GM23338 (cell line): ENCODE results near the gene SEPHS1. TPM values are rescaled to one million over a fixed set of nuclear protein-coding genes. Genes with fewer than 3 reads are reported as not detected.

Source experiments
- ATAC-seq: fragments of 200-7000 bp; cut with Tn5 transposase; 3 replicates; pipeline ENCODE4 v1.9.1; 2020
- DNase-seq: peaks from one replicate; pipeline ENCODE4 v3.0.0-alpha.2; 2015; ENCODE audit warnings: low spot score
- H2AFZ ChIP-seq: fragments of 200-600 bp; sonication (generic); 2 replicates; pipeline ENCODE4 v1.8.0; 2016; ENCODE audit warnings: antibody characterized with exemption, mild to moderate bottlenecking, moderate library complexity
- H3F3A ChIP-seq: fragments of 200-600 bp; sonication (generic); replicated peaks from 2 replicates; pipeline ENCODE4 v1.8.0; 2017; ENCODE audit warnings: antibody characterized with exemption, mixed run types, low read depth
- H3K27ac ChIP-seq: fragments of 200-600 bp; sonication (generic); 2 replicates; pipeline ENCODE4 v1.6.1; 2016; ENCODE audit warnings: low read depth
- H3K27me3 ChIP-seq: fragments of 200-600 bp; sonication (generic); 2 replicates; pipeline ENCODE4 v1.8.0; 2016; ENCODE audit warnings: mild to moderate bottlenecking, mixed run types, moderate library complexity; ENCODE audit not compliant: insufficient read depth
- H3K36me3 ChIP-seq: fragments of 200-600 bp; sonication (generic); 2 replicates; pipeline ENCODE4 v1.8.0; 2016; ENCODE audit warnings: mild to moderate bottlenecking; ENCODE audit not compliant: insufficient read depth
- H3K4me1 ChIP-seq: fragments of 200-600 bp; sonication (generic); 2 replicates; pipeline ENCODE4 v1.8.0; 2016; ENCODE audit warnings: mild to moderate bottlenecking, moderate library complexity; ENCODE audit not compliant: insufficient read depth
- H3K4me2 ChIP-seq: fragments of 200-600 bp; sonication (generic); 2 replicates; pipeline ENCODE4 v1.7.1; 2017; ENCODE audit warnings: mixed run types
- H3K4me3 ChIP-seq: fragments of 200-600 bp; sonication (generic); 2 replicates; pipeline ENCODE4 v1.6.1; 2016; ENCODE audit warnings: mixed run types
- H3K79me2 ChIP-seq: fragments of 200-600 bp; sonication (generic); replicated peaks from 2 replicates; pipeline ENCODE4 v1.8.0; 2017; ENCODE audit warnings: mild to moderate bottlenecking; ENCODE audit not compliant: insufficient read depth
- H3K9me2 ChIP-seq: fragments of 200-600 bp; sonication (generic); 2 replicates; pipeline ENCODE4 v1.8.0; 2017; ENCODE audit not compliant: insufficient read depth
- H4K20me1 ChIP-seq: fragments of 200-600 bp; sonication (generic); replicated peaks from 2 replicates; pipeline ENCODE4 v1.8.0; 2017; ENCODE audit warnings: mild to moderate bottlenecking; ENCODE audit not compliant: insufficient read depth
- H3K27ac Mint-ChIP-seq: 2 replicates; pipeline ENCODE4 v1.8.0; 2020; ENCODE audit warnings: inconsistent platforms, mild to moderate bottlenecking, moderate library complexity, mixed read lengths
- H3K27me3 Mint-ChIP-seq: 3 replicates; pipeline ENCODE4 v1.8.0; 2022; ENCODE audit warnings: low read depth, mild to moderate bottlenecking, moderate library complexity, mixed read lengths, inconsistent platforms; ENCODE audit not compliant: insufficient read depth, poor library complexity
- H3K36me3 Mint-ChIP-seq: 3 replicates; pipeline ENCODE4 v1.8.0; 2021; ENCODE audit warnings: low read depth, mild to moderate bottlenecking, inconsistent platforms, moderate library complexity, mixed read lengths
- H3K4me1 Mint-ChIP-seq: 3 replicates; pipeline ENCODE4 v1.8.0; 2020; ENCODE audit warnings: mild to moderate bottlenecking, inconsistent platforms, mixed read lengths
- H3K4me3 Mint-ChIP-seq: 3 replicates; pipeline ENCODE4 v1.8.0; 2021; ENCODE audit warnings: moderate library complexity, mild to moderate bottlenecking, inconsistent platforms, mixed read lengths
- H3K9me3 Mint-ChIP-seq: 3 replicates; pipeline ENCODE4 v1.8.0; 2020; ENCODE audit warnings: moderate library complexity, mild to moderate bottlenecking, inconsistent platforms, mixed read lengths
- CREB1 ChIP-seq: fragments of 250-450 bp; sonication (Bioruptor Pico); IDR thresholded peaks from 2 replicates; pipeline ENCODE4 v1.5.0; 2020; ENCODE audit warnings: low read depth, mild to moderate bottlenecking, moderate library complexity
- EZH2 ChIP-seq: fragments of 200-600 bp; sonication (generic); IDR thresholded peaks from one replicate; pipeline ENCODE4 v1.8.0; 2017; ENCODE audit warnings: antibody characterized with exemption, mild to moderate bottlenecking, low read depth; ENCODE audit not compliant: unreplicated experiment
- EZH2phosphoT487 ChIP-seq: fragments of 200-600 bp; sonication (generic); IDR thresholded peaks from one replicate; pipeline ENCODE4 v1.8.1; 2018; ENCODE audit warnings: antibody characterized with exemption; ENCODE audit not compliant: unreplicated experiment
- NANOG ChIP-seq: IDR thresholded peaks from 2 replicates; pipeline ENCODE4 v1.6.1; 2016; ENCODE audit warnings: antibody characterized with exemption, borderline replicate concordance
- POLR2AphosphoS5 ChIP-seq: IDR thresholded peaks from 2 replicates; pipeline ENCODE4 v1.6.1; 2016; ENCODE audit warnings: antibody characterized with exemption, low read depth
- STAT1 ChIP-seq: IDR thresholded peaks from one replicate; pipeline ENCODE4 v1.6.1; 2016; ENCODE audit warnings: antibody characterized with exemption; ENCODE audit not compliant: unreplicated experiment
- ZNF114 ChIP-seq: fragments of 250-450 bp; sonication (Bioruptor Pico); IDR thresholded peaks from 2 replicates; pipeline ENCODE4 v1.5.0; 2020; ENCODE audit warnings: mild to moderate bottlenecking, moderate library complexity
- ZNF331 ChIP-seq: fragments of 250-450 bp; sonication (Bioruptor Pico); IDR thresholded peaks from 2 replicates; pipeline ENCODE4 v1.5.0; 2020; ENCODE audit warnings: low read depth, mild to moderate bottlenecking, moderate library complexity
- polyA plus RNA-seq: library from polyadenylated mRNA; unstranded; fragments of >200 nt; fragmentation: Nextera tagmentation; extraction: Ambion mirVana; gene quantifications from 2 replicates; pipeline ENCODE4 v1.2.1, GENCODE V29; 2016
- total RNA-seq: library from RNA; depleted of rRNA; stranded (reverse); fragments of >200 nt; shearing (Covaris generic); gene quantifications from 2 replicates; pipeline ENCODE4 v1.2.3, GENCODE V29; 2014
- TF ChIP-seq, protein P1 (sequence below), 2 experiments: fragments of 200-600 bp in 1 of 2; sonication (generic) in 1 of 2; conservative IDR thresholded peaks; 2 replicates each; pipeline versions ENCODE4 v1.5.1 to v1.6.1; 2016 to 2017; ENCODE audit warnings: antibody characterized with exemption in 2 of 2, low read depth in 2 of 2, mild to moderate bottlenecking in 2 of 2, moderate library complexity in 1 of 2
- TF ChIP-seq, protein P2 (sequence below): fragments of 250-450 bp; sonication (Bioruptor Pico); IDR thresholded peaks from 2 replicates; pipeline ENCODE4 v1.5.0; 2020; ENCODE audit warnings: mild to moderate bottlenecking, moderate library complexity

Gene SEPHS1
- total and polyA plus RNA-seq, 2 experiments from 2014 or later: 260 to 609 TPM

DNA sequence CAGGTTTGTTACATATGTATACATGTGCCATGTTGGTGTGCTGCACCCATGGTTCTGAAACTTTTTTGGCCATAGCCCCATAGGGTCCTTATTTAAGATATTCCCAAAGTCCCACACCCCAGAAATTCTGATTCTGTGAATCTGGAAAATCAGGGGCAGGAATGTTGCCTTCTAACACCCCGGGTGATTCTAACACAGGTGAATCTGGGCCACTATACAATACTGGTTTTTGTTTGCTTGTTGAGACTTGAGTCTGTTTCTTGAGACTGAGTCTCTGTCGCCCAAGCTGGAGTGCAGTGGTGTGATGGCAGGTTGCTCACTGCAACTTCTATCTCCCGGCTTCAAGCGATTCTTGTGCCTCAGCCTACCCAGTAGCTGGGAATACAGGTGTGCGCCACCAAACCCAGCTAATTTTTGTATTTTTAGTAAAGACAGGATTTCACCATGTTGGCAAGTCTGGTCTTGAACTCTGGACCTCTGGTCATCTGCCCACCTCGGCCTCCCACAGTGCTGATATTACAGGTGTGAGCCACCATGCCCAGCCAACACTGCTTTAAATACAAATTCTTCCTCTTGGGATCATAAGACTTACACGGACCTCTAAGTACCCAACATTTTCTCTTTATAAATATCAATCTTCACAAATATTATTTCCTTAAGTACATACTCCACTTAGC, 31.3 kb downstream of the SEPHS1 start:
- peaks cover 59% of the 10 kb centered on the region for H3F3A ChIP-seq
- no peak overlapping the region for H3K27ac Mint-ChIP-seq
- no peak for DNase-seq
- H3K4me2 ChIP-seq: no peak overlapping the region
- H3K4me1 Mint-ChIP-seq: peaks cover 13% of the 10 kb centered on the region
- H2AFZ ChIP-seq: no peak overlapping the region
- H3K36me3 Mint-ChIP-seq: peaks cover 54% of the 10 kb centered on the region
- peaks cover 28% of the 10 kb centered on the region for H3K36me3 ChIP-seq
- H3K27me3 ChIP-seq: no peaks in the 10 kb centered on the region
- H3K9me3 Mint-ChIP-seq: no peaks in the 10 kb centered on the region
- no peak overlapping the region for H3K4me3 Mint-ChIP-seq
- no peak overlapping the region for H3K4me3 ChIP-seq
- peaks cover 20% of the 10 kb centered on the region for H4K20me1 ChIP-seq
- no peaks in the 10 kb centered on the region; the same call in 1 of the 2 replicates for H3K4me1 ChIP-seq
- peaks cover 31% of the 10 kb centered on the region for H3K27me3 Mint-ChIP-seq
- H3K9me2 ChIP-seq: no peaks in the 10 kb centered on the region
- H3K27ac ChIP-seq: peak overlapping the region; percentile 80
- no peaks in the 10 kb centered on the region for H3K79me2 ChIP-seq
- TF ChIP-seq POLR2AphosphoS5 (no peak), CREB1 (CRISPR knock-in tag) (no peak), ZNF114 (CRISPR knock-in tag) (no peak), EZH2phosphoT487 (no peak), NANOG (no peak), ZNF331 (CRISPR knock-in tag) (no peak), STAT1 (no peak), EZH2 (no peak)
- TF ChIP-seq, protein P1, sequence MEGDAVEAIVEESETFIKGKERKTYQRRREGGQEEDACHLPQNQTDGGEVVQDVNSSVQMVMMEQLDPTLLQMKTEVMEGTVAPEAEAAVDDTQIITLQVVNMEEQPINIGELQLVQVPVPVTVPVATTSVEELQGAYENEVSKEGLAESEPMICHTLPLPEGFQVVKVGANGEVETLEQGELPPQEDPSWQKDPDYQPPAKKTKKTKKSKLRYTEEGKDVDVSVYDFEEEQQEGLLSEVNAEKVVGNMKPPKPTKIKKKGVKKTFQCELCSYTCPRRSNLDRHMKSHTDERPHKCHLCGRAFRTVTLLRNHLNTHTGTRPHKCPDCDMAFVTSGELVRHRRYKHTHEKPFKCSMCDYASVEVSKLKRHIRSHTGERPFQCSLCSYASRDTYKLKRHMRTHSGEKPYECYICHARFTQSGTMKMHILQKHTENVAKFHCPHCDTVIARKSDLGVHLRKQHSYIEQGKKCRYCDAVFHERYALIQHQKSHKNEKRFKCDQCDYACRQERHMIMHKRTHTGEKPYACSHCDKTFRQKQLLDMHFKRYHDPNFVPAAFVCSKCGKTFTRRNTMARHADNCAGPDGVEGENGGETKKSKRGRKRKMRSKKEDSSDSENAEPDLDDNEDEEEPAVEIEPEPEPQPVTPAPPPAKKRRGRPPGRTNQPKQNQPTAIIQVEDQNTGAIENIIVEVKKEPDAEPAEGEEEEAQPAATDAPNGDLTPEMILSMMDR (conservative IDR thresholded peaks at IDR 0.05; ENCODE audit: low read depth in 2 of 2): no peak
- TF ChIP-seq, protein P2, sequence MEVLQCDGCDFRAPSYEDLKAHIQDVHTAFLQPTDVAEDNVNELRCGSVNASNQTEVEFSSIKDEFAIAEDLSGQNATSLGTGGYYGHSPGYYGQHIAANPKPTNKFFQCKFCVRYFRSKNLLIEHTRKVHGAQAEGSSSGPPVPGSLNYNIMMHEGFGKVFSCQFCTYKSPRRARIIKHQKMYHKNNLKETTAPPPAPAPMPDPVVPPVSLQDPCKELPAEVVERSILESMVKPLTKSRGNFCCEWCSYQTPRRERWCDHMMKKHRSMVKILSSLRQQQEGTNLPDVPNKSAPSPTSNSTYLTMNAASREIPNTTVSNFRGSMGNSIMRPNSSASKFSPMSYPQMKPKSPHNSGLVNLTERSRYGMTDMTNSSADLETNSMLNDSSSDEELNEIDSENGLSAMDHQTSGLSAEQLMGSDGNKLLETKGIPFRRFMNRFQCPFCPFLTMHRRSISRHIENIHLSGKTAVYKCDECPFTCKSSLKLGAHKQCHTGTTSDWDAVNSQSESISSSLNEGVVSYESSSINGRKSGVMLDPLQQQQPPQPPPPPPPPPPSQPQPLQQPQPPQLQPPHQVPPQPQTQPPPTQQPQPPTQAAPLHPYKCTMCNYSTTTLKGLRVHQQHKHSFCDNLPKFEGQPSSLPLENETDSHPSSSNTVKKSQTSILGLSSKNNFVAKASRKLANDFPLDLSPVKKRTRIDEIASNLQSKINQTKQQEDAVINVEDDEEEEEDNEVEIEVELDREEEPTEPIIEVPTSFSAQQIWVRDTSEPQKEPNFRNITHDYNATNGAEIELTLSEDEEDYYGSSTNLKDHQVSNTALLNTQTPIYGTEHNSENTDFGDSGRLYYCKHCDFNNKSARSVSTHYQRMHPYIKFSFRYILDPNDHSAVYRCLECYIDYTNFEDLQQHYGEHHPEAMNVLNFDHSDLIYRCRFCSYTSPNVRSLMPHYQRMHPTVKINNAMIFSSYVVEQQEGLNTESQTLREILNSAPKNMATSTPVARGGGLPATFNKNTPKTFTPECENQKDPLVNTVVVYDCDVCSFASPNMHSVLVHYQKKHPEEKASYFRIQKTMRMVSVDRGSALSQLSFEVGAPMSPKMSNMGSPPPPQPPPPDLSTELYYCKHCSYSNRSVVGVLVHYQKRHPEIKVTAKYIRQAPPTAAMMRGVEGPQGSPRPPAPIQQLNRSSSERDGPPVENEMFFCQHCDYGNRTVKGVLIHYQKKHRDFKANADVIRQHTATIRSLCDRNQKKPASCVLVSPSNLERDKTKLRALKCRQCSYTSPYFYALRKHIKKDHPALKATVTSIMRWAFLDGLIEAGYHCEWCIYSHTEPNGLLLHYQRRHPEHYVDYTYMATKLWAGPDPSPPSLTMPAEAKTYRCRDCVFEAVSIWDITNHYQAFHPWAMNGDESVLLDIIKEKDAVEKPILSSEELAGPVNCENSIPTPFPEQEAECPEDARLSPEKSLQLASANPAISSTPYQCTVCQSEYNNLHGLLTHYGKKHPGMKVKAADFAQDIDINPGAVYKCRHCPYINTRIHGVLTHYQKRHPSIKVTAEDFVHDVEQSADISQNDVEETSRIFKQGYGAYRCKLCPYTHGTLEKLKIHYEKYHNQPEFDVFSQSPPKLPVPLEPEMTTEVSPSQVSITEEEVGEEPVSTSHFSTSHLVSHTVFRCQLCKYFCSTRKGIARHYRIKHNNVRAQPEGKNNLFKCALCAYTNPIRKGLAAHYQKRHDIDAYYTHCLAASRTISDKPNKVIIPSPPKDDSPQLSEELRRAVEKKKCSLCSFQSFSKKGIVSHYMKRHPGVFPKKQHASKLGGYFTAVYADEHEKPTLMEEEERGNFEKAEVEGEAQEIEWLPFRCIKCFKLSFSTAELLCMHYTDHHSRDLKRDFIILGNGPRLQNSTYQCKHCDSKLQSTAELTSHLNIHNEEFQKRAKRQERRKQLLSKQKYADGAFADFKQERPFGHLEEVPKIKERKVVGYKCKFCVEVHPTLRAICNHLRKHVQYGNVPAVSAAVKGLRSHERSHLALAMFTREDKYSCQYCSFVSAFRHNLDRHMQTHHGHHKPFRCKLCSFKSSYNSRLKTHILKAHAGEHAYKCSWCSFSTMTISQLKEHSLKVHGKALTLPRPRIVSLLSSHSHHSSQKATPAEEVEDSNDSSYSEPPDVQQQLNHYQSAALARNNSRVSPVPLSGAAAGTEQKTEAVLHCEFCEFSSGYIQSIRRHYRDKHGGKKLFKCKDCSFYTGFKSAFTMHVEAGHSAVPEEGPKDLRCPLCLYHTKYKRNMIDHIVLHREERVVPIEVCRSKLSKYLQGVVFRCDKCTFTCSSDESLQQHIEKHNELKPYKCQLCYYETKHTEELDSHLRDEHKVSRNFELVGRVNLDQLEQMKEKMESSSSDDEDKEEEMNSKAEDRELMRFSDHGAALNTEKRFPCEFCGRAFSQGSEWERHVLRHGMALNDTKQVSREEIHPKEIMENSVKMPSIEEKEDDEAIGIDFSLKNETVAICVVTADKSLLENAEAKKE: no peak
- peak; percentile 28 for ATAC-seq
